Small intestine (tissue), 7 donors: ENCODE data around the gene SPATA46. TPM values are rescaled to one million over a fixed set of nuclear protein-coding genes. Genes with fewer than 3 reads are reported as not detected.

Experiments
- DNase-seq, 2 donors: peaks; one replicate each; pipeline versions ENCODE4 v3.0.0 to v3.0.0-alpha.2; 2013
- FAIRE-seq: peaks from 2 replicates; lab custom pipeline; 2012; peaks lifted over from hg19 to GRCh38; lab: Jason Lieb, UNC
- H3K27ac ChIP-seq, 3 donors: one replicate each; pipeline ENCODE4 v1.5.1; 2013; ENCODE audit warnings: low read length in 2 of 3, mild to moderate bottlenecking in 2 of 3, control low read depth in 1 of 3, inconsistent platforms in 1 of 3, low read depth in 1 of 3, moderate library complexity in 1 of 3
- H3K27me3 ChIP-seq, 3 donors: one replicate each; pipeline ENCODE4 v1.6.1; 2013; ENCODE audit warnings: low read length in 3 of 3, inconsistent platforms in 1 of 3; ENCODE audit not compliant: control insufficient read depth in 3 of 3, insufficient read depth in 3 of 3
- H3K36me3 ChIP-seq, 3 donors: one replicate each; pipeline ENCODE4 v1.6.1; 2013; ENCODE audit warnings: low read length in 3 of 3, inconsistent platforms in 1 of 3, low read depth in 1 of 3, mild to moderate bottlenecking in 1 of 3, moderate library complexity in 1 of 3; ENCODE audit not compliant: control insufficient read depth in 3 of 3, insufficient read depth in 2 of 3
- H3K4me1 ChIP-seq, 3 donors: one replicate each; pipeline ENCODE4 v1.6.1; 2013; ENCODE audit warnings: low read length in 2 of 3, inconsistent platforms in 1 of 3, low read depth in 1 of 3, mild to moderate bottlenecking in 1 of 3, moderate library complexity in 1 of 3; ENCODE audit not compliant: control insufficient read depth in 3 of 3, insufficient read depth in 2 of 3
- H3K4me3 ChIP-seq, 3 donors: one replicate each; pipeline ENCODE4 v1.5.1; 2013; ENCODE audit warnings: low read length in 3 of 3, control low read depth in 1 of 3, inconsistent platforms in 1 of 3, low read depth in 1 of 3, mild to moderate bottlenecking in 1 of 3, moderate library complexity in 1 of 3
- H3K9me3 ChIP-seq, 2 donors: one replicate each; pipeline ENCODE4 v1.6.1; 2013; ENCODE audit warnings: low read depth in 1 of 2, low read length in 1 of 2; ENCODE audit not compliant: control insufficient read depth in 2 of 2, insufficient read depth in 1 of 2
- WGBS, 3 donors: extraction: QIAGEN DNeasy Blood & Tissue Kit; methylation state at CpG; one replicate each; pipeline ENCODE4 v1.1.7; 2013; 5-methylcytosine and 5-hydroxymethylcytosine counted together
- polyA plus RNA-seq, 4 donors: library from polyadenylated mRNA; stranded (reverse) in 3 of 4; unstranded in 1 of 4; fragments of 200-250 nt in 3 of 4; fragments of 120-200 nt in 1 of 4; gene quantifications; one replicate each; pipeline versions ENCODE4 v1.2.1 to v1.2.3, GENCODE V29; 2013
- donor health status: healthy with polysubstance abuse.
- donor health status: control.
- donor health status: control.
- donor health status: Bipolar disorder and iron deficiency.
- donor health status: healthy.

The SPATA46 gene
- polyA plus RNA-seq, 4 donors: 0.25 TPM; not detected in 3

- 81 to 91% (median 87%) methylated on average over 8 of the region's 8 CpGs for WGBS, 3 donors
- H3K36me3 ChIP-seq: no peaks in the 10 kb centered on the region
Measured at GRCh38 chr1:162398999-162399580, 22.4 kb upstream of the SPATA46 start.

GRCh38 chr1:162397943-162398560 lies 21.4 kb upstream of the SPATA46 start:
- H3K4me1 ChIP-seq: no peaks in the 10 kb centered on the region
- no peaks in the 10 kb centered on the region for H3K36me3 ChIP-seq
- H3K27me3 ChIP-seq: peaks cover 0 to 6% (median 3%) of the 10 kb centered on the region in 3 donors
- no peaks in the 10 kb centered on the region for H3K9me3 ChIP-seq
- no peak overlapping the region for H3K27ac ChIP-seq
- 67 to 87% (median 78%) methylated on average over 3 of the region's 3 CpGs for WGBS, 3 donors
- no peak overlapping the region for H3K4me3 ChIP-seq
- FAIRE-seq (no peak), DNase-seq (no peak)

More at GRCh38 chr1:162398999-162399580, 22.4 kb upstream of the SPATA46 start:
- Histone ChIP-seq H3K9me3 (no peaks in the 10 kb centered on the region), H3K27me3 (peaks cover 0 to 6% (median 3%) of the 10 kb centered on the region in 3 donors), H3K4me3 (no peak overlapping the region), H3K27ac (no peak overlapping the region), H3K4me1 (no peaks in the 10 kb centered on the region)
- DNase-seq (no peak), FAIRE-seq (no peak)

- FAIRE-seq: no peak
- 76 to 90% (median 83%) methylated on average over 3 of the region's 3 CpGs for WGBS, 3 donors
- no peaks in the 10 kb centered on the region for H3K9me3 ChIP-seq
- H3K27ac ChIP-seq: no peak overlapping the region
- peaks cover 0 to 6% (median 3%) of the 10 kb centered on the region in 3 donors for H3K27me3 ChIP-seq
- no peak for DNase-seq
- no peaks in the 10 kb centered on the region for H3K36me3 ChIP-seq
- no peaks in the 10 kb centered on the region for H3K4me1 ChIP-seq
- H3K4me3 ChIP-seq: no peak overlapping the region
Measured at GRCh38 chr1:162397039-162397448, 20.4 kb upstream of the SPATA46 start.

GRCh38 chr1:162396201-162396906 lies 19.7 kb upstream of the SPATA46 start:
- DNase-seq (no peak), FAIRE-seq (no peak)
- Histone ChIP-seq H3K4me3 (no peak overlapping the region), H3K9me3 (no peaks in the 10 kb centered on the region), H3K27me3 (peaks cover 0 to 6% (median 3%) of the 10 kb centered on the region in 3 donors), H3K4me1 (peaks cover 0 to 5% (median 3%) of the 10 kb centered on the region in 3 donors), H3K36me3 (no peaks in the 10 kb centered on the region), H3K27ac (no peak overlapping the region)
- 70 to 84% (median 77%) methylated on average over 3 of the region's 3 CpGs for WGBS, 3 donors

- peaks cover 0 to 29% (median 7%) of the 10 kb centered on the region in 3 donors for H3K4me1 ChIP-seq
- no peak overlapping the region for H3K4me3 ChIP-seq
- H3K9me3 ChIP-seq: no peaks in the 10 kb centered on the region
- no peak overlapping the region for H3K27ac ChIP-seq
- no peaks in the 10 kb centered on the region for H3K27me3 ChIP-seq
- no peaks in the 10 kb centered on the region for H3K36me3 ChIP-seq
- peak; percentile 62 to 74 for DNase-seq
- WGBS, 3 donors: 24 to 50% (median 46%) methylated on average over 4 of the region's 4 CpGs
- FAIRE-seq: peak; percentile 41
Measured at GRCh38 chr1:162391790-162392563, 15.3 kb upstream of the SPATA46 start.

GRCh38 chr1:162390396-162391185 lies 13.9 kb upstream of the SPATA46 start:
- Histone ChIP-seq H3K27me3 (no peaks in the 10 kb centered on the region), H3K4me3 (no peak overlapping the region), H3K9me3 (no peaks in the 10 kb centered on the region), H3K27ac (peak overlapping the region in 1 of 3 donors; percentile 44), H3K36me3 (peaks cover 0 to 7% (median 0%) of the 10 kb centered on the region in 3 donors), H3K4me1 (peaks cover 0 to 29% (median 7%) of the 10 kb centered on the region in 3 donors)
- FAIRE-seq (no peak), DNase-seq (peak in 1 of 2 donors; percentile 31)
- WGBS, 3 donors: 67 to 76% (median 71%) methylated on average over 15 of the region's 15 CpGs

GRCh38 chr1:162389971-162390370 lies 13.3 kb upstream of the SPATA46 start:
- H3K27ac ChIP-seq: peak overlapping the region in 1 of 3 donors; percentile 44
- WGBS, 3 donors: 80 to 83% (median 81%) methylated on average over 9 of the region's 9 CpGs
- H3K27me3 ChIP-seq: no peaks in the 10 kb centered on the region
- H3K36me3 ChIP-seq: peaks cover 0 to 13% (median 0%) of the 10 kb centered on the region in 3 donors
- DNase-seq (peak in 1 of 2 donors; percentile 73), FAIRE-seq (no peak)
- no peak overlapping the region for H3K4me3 ChIP-seq
- peaks cover 0 to 29% (median 7%) of the 10 kb centered on the region in 3 donors for H3K4me1 ChIP-seq
- no peaks in the 10 kb centered on the region for H3K9me3 ChIP-seq
